Measurements from ENCODE around the gene C4orf54.

C4orf54 gene

DNA sequence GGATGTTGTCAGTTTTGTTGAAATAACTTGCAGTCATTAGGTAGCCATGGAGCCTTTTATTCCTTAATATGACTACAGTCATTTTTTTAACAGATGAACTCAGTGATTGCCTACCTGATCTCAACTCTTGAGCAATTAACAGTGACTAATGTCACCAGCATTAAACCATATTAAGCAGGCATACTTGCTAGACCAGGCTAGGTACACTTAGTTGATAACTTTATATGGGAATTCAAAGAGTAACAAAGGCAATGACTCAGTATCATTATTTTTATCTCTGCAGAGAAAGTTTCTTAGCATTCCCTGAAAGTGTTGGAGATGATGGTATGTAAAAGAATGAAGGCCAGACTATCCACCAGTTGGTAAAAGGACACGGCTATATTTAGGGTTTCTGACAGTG lies at the start of gene C4orf54:
C4orf54 (minus strand) TSS at position 31 of the 400 bp plus-strand sequence. CDS start 3,180 bp downstream, outside the sequence.
- no peaks in the 10 kb centered on the region for H3K4me1 ChIP-seq (ENCODE audit: low read length)
- H3K79me2 ChIP-seq (ENCODE audit: low read length), result no peaks in the 10 kb centered on the region
- TF ChIP-seq, protein P1, sequence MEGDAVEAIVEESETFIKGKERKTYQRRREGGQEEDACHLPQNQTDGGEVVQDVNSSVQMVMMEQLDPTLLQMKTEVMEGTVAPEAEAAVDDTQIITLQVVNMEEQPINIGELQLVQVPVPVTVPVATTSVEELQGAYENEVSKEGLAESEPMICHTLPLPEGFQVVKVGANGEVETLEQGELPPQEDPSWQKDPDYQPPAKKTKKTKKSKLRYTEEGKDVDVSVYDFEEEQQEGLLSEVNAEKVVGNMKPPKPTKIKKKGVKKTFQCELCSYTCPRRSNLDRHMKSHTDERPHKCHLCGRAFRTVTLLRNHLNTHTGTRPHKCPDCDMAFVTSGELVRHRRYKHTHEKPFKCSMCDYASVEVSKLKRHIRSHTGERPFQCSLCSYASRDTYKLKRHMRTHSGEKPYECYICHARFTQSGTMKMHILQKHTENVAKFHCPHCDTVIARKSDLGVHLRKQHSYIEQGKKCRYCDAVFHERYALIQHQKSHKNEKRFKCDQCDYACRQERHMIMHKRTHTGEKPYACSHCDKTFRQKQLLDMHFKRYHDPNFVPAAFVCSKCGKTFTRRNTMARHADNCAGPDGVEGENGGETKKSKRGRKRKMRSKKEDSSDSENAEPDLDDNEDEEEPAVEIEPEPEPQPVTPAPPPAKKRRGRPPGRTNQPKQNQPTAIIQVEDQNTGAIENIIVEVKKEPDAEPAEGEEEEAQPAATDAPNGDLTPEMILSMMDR (IDR thresholded peaks at IDR 0.05; ENCODE audit: low read length), result no peak
- TF ChIP-seq EZH2phosphoT487 (IDR thresholded peaks at IDR 0.05; ENCODE audit: low read length) (no peak), EZH2 (optimal IDR thresholded peaks at IDR 0.05; ENCODE audit: low read depth, low read length) (no peak)
- H3K9ac ChIP-seq (ENCODE audit: low read length), result no peak within 1 kb of the TSS
- no peaks in the 10 kb centered on the region for H4K20me1 ChIP-seq (ENCODE audit: insufficient read depth, low read length)
- no peak for DNase-seq
- no peaks in the 10 kb centered on the region for H3K9me3 ChIP-seq (replicated peaks; ENCODE audit: insufficient read depth, low read length)
- H3K9me2 ChIP-seq (replicated peaks; ENCODE audit: insufficient read depth, low read length), result no peaks in the 10 kb centered on the region
- H2AFZ ChIP-seq (ENCODE audit: low read length), result no peak within 1 kb of the TSS
- no peaks in the 10 kb centered on the region for H3F3A ChIP-seq (ENCODE audit: insufficient read depth, low read length)
- no peak within 1 kb of the TSS for H3K4me2 ChIP-seq (ENCODE audit: low read depth, low read length)
- H3K27ac ChIP-seq (ENCODE audit: low read length), result no peak within 1 kb of the TSS
- H3K27me3 ChIP-seq (replicated peaks; ENCODE audit: insufficient read depth, low read length), result no peaks in the 10 kb centered on the region
- no peak within 1 kb of the TSS for H3K4me3 ChIP-seq (ENCODE audit: low read length)
- no peaks in the 10 kb centered on the region for H3K36me3 ChIP-seq (replicated peaks; ENCODE audit: insufficient read depth, low read length)

DNA sequence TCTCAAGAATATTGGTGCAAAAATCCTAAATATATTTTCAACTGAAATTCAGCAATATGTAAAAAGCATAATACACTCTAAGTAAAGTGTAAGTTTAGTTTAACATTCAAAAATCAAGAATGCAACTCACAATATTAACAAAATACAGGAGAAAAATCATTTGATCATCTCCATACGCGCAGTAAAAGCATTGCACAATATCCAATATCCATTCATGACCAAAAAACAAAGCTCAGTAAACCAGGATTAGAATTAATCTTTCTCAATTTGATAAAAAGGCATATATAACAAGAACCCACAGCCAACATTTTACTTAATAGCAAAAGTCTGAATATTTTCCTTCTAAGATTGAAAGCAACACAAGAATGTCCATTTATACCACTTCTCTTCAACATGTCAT lies 48.3 kb upstream of the C4orf54 start:
- Histone ChIP-seq H3K9ac (ENCODE audit: low read length) (no peak overlapping the region), H3F3A (ENCODE audit: insufficient read depth, low read length) (no peaks in the 10 kb centered on the region), H3K79me2 (ENCODE audit: low read length) (no peaks in the 10 kb centered on the region), H3K4me2 (ENCODE audit: low read depth, low read length) (no peak overlapping the region), H4K20me1 (ENCODE audit: insufficient read depth, low read length) (no peaks in the 10 kb centered on the region), H3K36me3 (replicated peaks; ENCODE audit: insufficient read depth, low read length) (no peaks in the 10 kb centered on the region), H3K4me3 (ENCODE audit: low read length) (no peak overlapping the region), H3K27ac (ENCODE audit: low read length) (no peak overlapping the region), H3K9me3 (replicated peaks; ENCODE audit: insufficient read depth, low read length) (no peaks in the 10 kb centered on the region), H2AFZ (ENCODE audit: low read length) (no peak overlapping the region), H3K9me2 (replicated peaks; ENCODE audit: insufficient read depth, low read length) (no peaks in the 10 kb centered on the region), H3K4me1 (ENCODE audit: low read length) (no peaks in the 10 kb centered on the region), H3K27me3 (replicated peaks; ENCODE audit: insufficient read depth, low read length) (no peaks in the 10 kb centered on the region)
- no peak for DNase-seq
- TF ChIP-seq, protein P1 (IDR thresholded peaks at IDR 0.05; ENCODE audit: low read length), result no peak
- TF ChIP-seq EZH2phosphoT487 (IDR thresholded peaks at IDR 0.05; ENCODE audit: low read length) (no peak), EZH2 (optimal IDR thresholded peaks at IDR 0.05; ENCODE audit: low read depth, low read length) (no peak)

DNA sequence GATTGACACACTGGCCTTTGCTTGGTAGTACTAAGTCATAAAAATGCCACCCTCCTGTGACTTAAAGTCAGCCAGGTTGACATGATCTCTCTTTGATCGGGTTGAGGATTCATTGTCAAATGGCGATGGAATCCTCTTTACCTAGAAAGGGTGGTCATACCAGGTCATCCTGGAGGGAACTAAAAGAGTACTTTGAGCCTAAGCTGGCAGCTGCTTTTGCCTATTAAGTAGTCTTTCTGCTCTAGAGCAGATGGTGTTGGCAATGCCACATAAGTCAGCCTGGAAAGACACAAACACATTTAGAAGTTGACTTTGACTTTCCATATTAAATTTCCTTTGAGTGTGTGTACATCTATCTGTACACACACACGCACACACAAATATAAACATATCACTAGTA lies 39.2 kb upstream of the C4orf54 start:
- H3K27ac ChIP-seq (ENCODE audit: low read length), result no peak overlapping the region
- no peak overlapping the region for H3K4me3 ChIP-seq (ENCODE audit: low read length)
- no peak overlapping the region for H3K9ac ChIP-seq (ENCODE audit: low read length)
- H3K79me2 ChIP-seq (ENCODE audit: low read length), result no peaks in the 10 kb centered on the region
- no peaks in the 10 kb centered on the region for H3K27me3 ChIP-seq (replicated peaks; ENCODE audit: insufficient read depth, low read length)
- TF ChIP-seq EZH2phosphoT487 (IDR thresholded peaks at IDR 0.05; ENCODE audit: low read length) (no peak), EZH2 (optimal IDR thresholded peaks at IDR 0.05; ENCODE audit: low read depth, low read length) (no peak)
- TF ChIP-seq, protein P1 (IDR thresholded peaks at IDR 0.05; ENCODE audit: low read length), result no peak
- H3K36me3 ChIP-seq (replicated peaks; ENCODE audit: insufficient read depth, low read length), result no peaks in the 10 kb centered on the region
- H3K4me1 ChIP-seq (ENCODE audit: low read length), result no peaks in the 10 kb centered on the region
- no peak for DNase-seq
- H3F3A ChIP-seq (ENCODE audit: insufficient read depth, low read length), result no peaks in the 10 kb centered on the region
- no peak overlapping the region for H2AFZ ChIP-seq (ENCODE audit: low read length)
- no peaks in the 10 kb centered on the region for H3K9me3 ChIP-seq (replicated peaks; ENCODE audit: insufficient read depth, low read length)
- H3K4me2 ChIP-seq (ENCODE audit: low read depth, low read length), result no peak overlapping the region
- no peaks in the 10 kb centered on the region for H3K9me2 ChIP-seq (replicated peaks; ENCODE audit: insufficient read depth, low read length)
- no peaks in the 10 kb centered on the region for H4K20me1 ChIP-seq (ENCODE audit: insufficient read depth, low read length)

All from MM.1S (cell line).